ENCODE measurements around the gene PCDHAC1.

GRCh38 chr5:140962190-140962589, 36.1 kb downstream of the PCDHAC1 start:
- no peak for TF ChIP-seq POLR2AphosphoS5 (IDR thresholded peaks at IDR 0.05)
- TF ChIP-seq, protein P1, sequence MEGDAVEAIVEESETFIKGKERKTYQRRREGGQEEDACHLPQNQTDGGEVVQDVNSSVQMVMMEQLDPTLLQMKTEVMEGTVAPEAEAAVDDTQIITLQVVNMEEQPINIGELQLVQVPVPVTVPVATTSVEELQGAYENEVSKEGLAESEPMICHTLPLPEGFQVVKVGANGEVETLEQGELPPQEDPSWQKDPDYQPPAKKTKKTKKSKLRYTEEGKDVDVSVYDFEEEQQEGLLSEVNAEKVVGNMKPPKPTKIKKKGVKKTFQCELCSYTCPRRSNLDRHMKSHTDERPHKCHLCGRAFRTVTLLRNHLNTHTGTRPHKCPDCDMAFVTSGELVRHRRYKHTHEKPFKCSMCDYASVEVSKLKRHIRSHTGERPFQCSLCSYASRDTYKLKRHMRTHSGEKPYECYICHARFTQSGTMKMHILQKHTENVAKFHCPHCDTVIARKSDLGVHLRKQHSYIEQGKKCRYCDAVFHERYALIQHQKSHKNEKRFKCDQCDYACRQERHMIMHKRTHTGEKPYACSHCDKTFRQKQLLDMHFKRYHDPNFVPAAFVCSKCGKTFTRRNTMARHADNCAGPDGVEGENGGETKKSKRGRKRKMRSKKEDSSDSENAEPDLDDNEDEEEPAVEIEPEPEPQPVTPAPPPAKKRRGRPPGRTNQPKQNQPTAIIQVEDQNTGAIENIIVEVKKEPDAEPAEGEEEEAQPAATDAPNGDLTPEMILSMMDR (IDR thresholded peaks at IDR 0.05), result no peak
- TF ChIP-seq POLR2A (IDR thresholded peaks at IDR 0.05), result no peak

All from breast epithelium (tissue), 3 donors.